HG02642 (cell line): ENCODE data around the gene PLXNA4.

ENCODE experiments used
- ATAC-seq: cut with Tn5 transposase; IDR thresholded peaks from one replicate; pipeline ENCODE4 v1.9.1; 2021; ENCODE audit warnings: mild to moderate bottlenecking; ENCODE audit not compliant: unreplicated experiment, poor library complexity

The PLXNA4 gene

DNA sequence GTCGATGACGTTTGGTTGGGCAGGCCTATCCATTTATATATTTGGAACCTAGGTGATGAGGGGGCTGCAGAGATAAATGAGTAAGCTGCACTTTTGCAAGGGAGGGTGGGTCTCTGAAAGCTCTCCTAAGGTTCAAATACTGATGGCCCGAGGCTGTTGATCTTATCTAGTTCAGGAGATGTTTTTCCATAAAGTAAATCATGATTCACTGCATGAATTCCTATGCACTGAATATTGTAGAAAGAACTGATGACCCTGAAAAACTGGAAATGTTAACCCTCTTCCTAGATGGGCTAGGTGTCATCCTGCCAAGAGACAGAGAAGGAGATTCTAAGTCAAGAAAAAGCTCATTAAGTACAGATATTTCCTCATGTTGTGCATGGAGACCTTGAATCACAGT is 459.9 kb downstream of the PLXNA4 start:
- no peak for ATAC-seq

DNA sequence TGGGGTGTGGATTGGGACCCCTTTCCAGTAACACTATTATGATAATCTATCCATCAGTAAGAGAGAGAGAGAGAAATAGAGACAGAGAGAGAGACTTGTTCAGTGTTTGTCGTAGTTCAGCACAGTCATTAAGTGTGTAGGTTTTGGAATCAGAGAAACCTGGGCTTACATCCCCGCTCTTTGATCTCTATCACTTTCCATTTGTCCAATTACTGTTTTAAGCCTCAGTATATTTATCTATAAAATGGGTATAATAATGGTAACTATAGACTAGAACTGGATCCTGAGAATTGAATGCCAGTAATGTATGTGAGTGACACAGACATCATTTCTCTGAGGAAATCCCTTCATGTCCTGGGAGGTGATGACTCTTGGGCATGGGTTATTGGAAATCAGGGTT is 460.5 kb downstream of the PLXNA4 start:
- ATAC-seq = no peak

GRCh38 chr7:132115028-132115427 is 461.2 kb downstream of the PLXNA4 start:
- ATAC-seq = no peak

- ATAC-seq = no peak
These were observed 461.9 kb downstream of the PLXNA4 start for GRCh38 chr7:132114411-132114810.

DNA sequence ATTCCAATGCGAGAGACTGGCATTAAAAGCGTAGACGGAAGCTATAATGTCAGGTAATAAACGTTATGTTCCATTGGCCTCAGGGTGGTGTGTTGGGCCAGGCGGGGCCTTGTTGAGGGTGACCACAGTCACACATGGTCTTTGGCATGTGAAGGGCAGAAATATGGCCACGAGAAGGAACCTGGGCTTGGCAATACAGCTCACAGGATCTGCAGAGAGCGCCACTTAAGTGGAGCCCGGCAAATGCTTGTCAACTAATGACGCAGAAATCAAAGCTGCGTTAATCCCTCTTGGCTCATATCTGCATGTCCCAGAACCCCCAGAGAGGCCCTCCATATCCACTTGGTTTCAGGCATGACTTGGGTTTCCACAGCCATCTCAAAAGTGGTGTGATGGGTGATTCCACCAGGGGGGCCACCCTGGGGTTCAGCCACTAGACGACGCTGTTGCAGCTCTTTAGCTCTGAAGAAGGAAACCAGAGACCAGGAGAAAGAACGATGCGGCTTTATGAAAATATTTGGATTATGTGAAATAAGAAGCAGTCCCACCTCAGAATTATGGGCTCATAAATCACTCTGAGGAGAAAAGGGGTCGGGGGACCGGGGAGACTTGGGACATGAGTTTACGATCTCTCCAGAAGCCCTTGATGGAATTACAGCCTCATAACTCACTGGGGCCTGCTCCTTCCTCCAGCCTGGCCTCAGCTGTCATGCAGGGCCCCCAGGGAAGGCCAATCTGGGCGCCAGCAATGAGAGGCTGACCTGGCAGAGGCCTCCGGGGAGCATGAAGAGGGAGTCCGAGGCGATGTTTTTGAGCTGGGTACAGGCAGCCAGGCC is 462.5 kb downstream of the PLXNA4 start:
- ATAC-seq = no peak

DNA sequence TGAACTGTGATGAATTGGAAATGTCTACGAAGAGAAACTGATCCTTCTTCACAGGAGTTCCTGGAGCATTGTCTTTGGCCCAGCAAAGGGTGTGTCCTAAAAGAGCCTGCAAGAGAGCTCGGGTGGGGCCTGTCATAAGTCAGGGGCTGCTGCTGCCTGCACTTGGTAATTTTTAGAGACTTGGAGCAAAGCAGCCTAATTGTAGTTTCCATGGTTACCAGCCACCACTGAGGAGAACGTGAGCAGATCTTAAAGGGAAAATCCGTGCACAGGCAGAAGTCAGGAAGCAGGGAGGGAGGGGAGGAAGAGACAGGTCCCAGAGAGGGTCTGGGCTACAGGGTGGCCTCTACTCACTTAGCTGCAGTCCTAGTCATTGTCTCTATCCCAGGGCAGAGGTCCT is 463.6 kb downstream of the PLXNA4 start:
- ATAC-seq = no peak

DNA sequence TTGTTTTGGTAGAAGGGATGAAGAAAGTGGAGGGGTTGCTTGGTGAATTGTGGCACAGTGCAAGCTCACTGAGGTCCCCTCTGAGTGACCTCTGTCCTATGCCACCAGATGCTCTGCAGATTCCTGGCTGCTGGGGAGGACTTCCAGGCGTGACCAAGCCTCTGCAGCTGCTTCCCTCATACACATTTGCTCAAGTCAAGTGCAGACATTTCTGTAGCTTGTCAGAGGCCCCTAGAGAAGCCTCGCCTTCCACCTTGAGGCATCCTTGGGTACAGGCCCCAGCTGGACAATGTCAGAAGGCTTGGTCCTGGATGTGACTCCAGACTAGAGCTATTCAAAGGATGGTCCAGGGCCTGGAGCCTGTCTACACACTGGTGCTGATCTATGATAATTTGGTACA is 464.2 kb downstream of the PLXNA4 start:
- ATAC-seq = no peak

- no peak for ATAC-seq
These were observed 465.6 kb downstream of the PLXNA4 start for GRCh38 chr7:132110692-132111091.

DNA sequence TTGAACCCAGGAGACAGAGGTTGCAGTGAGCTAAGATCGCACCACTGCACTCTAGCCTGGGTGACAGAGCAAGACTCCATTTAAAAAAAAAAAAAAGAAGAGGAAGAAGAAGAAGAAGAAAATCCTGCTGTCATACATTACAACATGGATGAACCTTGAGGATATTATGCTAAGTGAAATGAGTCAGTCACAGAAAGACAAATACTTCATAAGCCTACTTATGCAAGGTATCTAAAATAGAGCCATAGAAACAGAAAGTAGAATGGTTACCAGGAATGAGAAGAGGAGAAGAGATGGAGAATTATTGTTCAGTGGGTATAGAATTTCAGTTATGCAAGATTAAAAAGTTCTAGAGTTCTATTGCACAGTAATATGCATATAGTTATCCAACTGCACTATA is 466.5 kb downstream of the PLXNA4 start:
- ATAC-seq = no peak

- no peak for ATAC-seq
These were observed 467.7 kb downstream of the PLXNA4 start for GRCh38 chr7:132108563-132108962.

DNA sequence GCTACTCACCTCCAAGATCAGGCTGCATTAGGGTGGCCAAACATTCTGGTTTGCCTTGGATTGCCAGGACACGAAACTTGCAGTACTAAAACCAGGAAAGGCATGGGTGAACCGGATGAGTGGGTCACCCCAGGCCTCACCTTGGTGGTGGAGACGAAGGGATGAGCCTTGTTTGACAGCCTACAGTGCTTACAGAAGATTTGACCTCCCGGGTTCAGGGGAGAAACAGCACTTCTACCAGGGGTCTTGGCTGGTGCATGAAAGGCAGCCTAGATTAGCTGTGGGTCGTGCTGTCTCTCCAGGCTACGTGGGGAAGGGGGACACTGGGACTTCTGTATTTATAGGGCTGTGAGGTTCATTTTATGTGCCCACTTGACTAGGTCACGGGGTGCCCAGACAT is 469.8 kb downstream of the PLXNA4 start:
- no peak for ATAC-seq

- ATAC-seq = no peak
These were observed 471.2 kb downstream of the PLXNA4 start for GRCh38 chr7:132105096-132105495.

DNA sequence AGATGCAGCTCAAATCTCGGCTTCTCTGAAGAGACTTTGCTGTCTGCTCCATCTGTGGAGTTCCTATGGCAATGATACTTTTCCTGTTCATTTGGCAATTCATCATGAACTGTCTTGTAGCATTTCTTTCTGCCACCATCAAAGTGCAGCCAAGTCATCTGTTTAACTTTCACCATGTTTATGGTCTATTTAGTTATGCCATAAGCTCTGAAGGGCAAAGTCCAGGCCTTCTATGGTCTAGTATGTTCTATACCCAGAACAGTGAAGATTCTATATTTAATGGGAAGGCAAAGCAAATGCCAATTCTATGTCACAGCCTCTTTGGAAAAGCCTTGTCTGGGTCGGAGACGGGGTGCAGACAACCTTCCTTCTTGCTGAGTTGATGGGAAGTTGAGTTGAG is 472.6 kb downstream of the PLXNA4 start:
- no peak for ATAC-seq

GRCh38 chr7:132102942-132103341 is 473.3 kb downstream of the PLXNA4 start:
- ATAC-seq = no peak

GRCh38 chr7:132102391-132102790 is 473.9 kb downstream of the PLXNA4 start:
- ATAC-seq = no peak

DNA sequence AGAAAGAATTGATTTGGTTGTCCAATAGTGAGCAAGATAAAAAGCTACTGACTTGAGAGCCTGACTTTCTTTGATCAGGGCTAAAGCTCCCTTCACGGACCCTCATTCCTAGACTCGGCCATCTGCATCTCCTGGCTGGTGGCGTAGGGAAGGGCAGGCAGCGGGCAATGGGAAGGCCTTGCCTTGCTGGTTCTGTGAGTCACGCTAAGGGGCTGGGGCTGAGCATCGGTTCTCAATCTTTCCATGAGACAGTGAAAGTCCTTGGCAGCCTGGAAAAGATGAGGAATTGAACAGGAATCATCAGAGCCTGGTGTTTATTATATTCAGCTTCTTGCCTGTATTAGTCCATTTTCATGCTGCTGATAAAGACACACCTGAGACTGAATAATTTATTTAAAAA is 475.3 kb downstream of the PLXNA4 start:
- ATAC-seq = no peak

DNA sequence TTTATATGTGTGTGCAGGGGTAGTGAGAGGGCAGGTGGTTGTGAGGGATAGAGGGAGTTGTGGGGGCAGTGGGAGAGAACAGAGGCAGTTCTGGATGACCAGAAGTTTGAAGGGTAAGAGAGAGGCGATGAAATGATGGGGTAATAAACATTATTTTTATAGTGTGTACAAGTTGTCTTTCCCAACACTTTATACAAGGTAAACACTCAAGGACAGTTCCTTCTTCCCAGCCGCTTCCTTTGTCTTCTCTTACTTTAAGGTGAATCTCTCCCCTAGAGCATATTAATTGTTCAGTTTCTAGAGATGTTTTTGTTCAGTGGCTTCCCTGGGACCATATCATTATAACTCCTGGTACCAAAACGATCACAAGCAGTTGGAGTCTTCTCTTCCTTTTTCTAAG is 475.8 kb downstream of the PLXNA4 start:
- no peak for ATAC-seq

DNA sequence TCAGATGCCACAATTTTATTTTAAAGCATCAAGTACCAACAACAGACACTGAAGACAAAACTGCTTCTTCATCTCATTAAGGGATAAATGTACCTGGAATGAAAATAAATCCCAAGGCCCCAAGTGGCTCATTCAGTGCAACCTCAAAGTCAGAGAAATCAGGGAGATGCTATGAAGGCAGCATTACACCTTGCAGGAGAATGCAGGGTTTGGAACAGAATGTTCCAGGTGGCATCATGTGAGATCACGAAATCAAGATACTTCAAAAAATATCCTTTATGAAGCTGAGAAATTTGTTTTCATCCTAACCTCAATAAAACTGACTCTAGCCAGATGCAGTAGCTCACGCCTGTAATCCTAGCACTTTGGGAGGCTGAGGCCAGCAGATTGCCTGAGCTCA is 477.1 kb downstream of the PLXNA4 start:
- ATAC-seq = no peak

DNA sequence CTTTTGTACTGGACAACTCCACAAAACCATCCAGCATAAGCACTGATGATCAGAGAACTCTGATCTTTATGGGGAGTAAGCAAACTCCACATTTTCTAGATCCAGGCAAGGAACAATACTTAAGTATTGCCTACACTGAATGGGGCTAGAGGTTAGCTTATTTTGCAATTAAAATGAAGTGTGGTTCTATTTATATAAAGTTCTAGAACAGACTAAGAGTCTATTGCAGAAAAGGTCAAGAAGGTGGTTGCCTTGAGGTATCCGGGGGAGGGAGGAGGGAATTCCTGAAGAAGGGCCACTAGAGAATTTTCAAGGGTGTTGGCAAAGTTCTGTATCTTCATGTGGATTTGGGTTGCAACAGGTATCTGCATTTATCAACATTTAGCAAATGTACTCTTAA is 477.9 kb downstream of the PLXNA4 start:
- ATAC-seq = no peak

DNA sequence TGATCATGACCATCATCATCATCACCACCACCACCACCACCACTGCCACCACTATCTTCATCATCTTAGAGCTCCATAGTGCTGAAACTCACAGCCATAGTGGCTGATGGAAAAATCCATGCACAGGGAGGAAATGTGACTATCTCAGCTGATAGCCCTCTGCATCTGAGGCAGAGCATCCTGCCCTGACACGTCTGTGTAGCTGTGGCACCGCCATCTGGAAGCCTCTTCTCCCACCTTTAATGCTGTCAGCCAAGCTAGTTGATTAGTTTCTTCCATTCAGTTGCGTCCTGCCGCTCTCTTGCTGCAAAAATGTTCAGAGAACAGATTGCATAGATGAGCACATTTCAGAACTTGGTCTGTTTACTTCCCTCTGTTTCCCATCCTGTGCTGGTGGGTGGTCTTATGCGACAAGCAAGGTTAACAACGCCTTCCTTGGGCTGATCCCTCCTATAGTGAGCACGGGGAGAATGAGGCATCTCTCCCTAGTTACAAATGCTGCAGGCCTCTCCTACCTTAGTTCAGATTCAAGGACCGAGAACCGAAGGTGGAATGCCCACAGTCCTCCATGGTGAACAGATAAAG is 478.6 kb downstream of the PLXNA4 start:
- ATAC-seq = no peak

DNA sequence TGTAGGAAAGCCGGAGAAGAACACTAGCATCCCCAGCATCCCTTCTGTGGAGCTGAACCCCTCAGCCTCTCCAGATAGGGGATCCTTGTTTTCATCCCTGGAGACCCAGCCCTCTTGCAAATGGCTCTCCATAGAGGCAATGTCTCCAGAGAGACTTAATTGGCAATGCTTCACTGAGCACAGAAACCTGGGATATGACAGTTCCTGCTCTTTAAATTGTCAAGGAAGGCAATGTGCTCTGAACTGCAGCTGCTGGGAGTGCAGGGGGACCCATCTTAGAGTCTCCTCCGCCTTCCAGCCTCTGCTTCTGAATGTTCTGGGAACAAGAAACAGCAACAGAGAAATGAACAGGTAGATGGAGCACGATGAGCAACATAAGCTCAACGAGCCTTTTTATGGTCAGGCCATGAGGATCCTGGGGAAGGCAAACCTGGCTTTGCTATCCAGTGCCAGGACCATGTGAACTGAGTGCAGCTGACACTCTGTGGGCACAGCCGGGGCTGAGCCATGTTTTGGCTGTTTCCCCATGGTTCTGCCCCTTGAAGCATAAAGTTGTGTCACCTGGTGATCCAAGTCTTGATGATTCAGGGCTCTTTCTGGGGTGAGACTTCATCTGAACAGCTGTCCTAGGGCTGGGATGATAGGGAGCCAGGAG is 481.0 kb downstream of the PLXNA4 start:
- ATAC-seq = no peak

- no peak for ATAC-seq
These were observed 484.2 kb downstream of the PLXNA4 start for GRCh38 chr7:132092106-132092505.
